ENCODE data around the gene PAM.
A peak's percentile ranks its signal among the peaks of the same experiment; 100 is the strongest.

DNA sequence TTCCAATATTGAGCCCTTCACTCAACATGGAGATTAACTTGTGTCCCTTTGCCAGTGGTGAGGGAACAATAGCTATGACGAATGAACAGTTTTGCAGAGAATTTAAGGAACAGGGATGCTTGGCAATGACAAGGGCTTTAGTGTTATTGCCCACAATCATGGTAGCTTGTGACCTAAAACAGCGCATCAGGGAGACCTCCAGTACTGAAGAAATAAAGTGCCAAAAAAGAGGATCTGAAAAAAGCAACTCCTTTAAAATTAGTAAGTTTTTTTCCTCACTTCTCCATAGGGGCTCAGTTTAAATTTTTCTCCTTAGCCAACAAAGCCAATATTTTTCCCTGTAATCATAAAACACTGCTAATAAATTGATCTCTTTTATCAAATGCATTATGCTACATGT lies 41.8 kb upstream of the PAM start:
- TF ChIP-seq POLR2A (IDR thresholded peaks at IDR 0.05; ENCODE audit: low read depth, low read length) (no peak), POLR2AphosphoS5 (IDR thresholded peaks at IDR 0.05; ENCODE audit: low read depth, low read length) (no peak), TAF1 (IDR thresholded peaks at IDR 0.05; ENCODE audit: low read depth, low read length) (no peak), SPI1 (IDR thresholded peaks at IDR 0.05; ENCODE audit: low read depth, low read length) (peak; percentile 67)

Measured in GM12891 (cell line).